Measurements from ENCODE around the gene DCD.

GRCh38 chr12:54660320-54660962 lies 12.3 kb upstream of the DCD start:
- TF ChIP-seq CTCF (IDR thresholded peaks at IDR 0.05) (no peak), POLR2A (IDR thresholded peaks at IDR 0.05) (no peak)
